Fibroblast of the aortic adventitia (primary cell): ENCODE data around the gene TMPRSS11A. TPM values are rescaled to one million over a fixed set of nuclear protein-coding genes. Genes with fewer than 3 reads are reported as not detected.

Experiments
- DNase-seq: peaks from one replicate; pipeline ENCODE4 v3.0.0-alpha.2; 2010; ENCODE audit warnings: low read depth
- H3K4me3 ChIP-seq: 2 replicates; pipeline ENCODE4 v1.5.1; 2011; ENCODE audit warnings: low read depth, mild to moderate bottlenecking, control low read depth, low read length, moderate library complexity
- total RNA-seq: library from RNA; depleted of rRNA; stranded (reverse); fragments of >200 nt; gene quantifications from 2 replicates; pipeline ENCODE4 v1.2.3, GENCODE V29; 2012; ENCODE audit warnings: low replicate concordance
- TF ChIP-seq, protein P1 (sequence below): IDR thresholded peaks from 2 replicates; pipeline ENCODE4 v1.5.1; 2011; ENCODE audit warnings: mild to moderate bottlenecking, low read length, control low read depth, inconsistent platforms; ENCODE audit not compliant: insufficient read depth

The TMPRSS11A gene
- total RNA-seq, 1 donor: under 0.01 TPM

DNA sequence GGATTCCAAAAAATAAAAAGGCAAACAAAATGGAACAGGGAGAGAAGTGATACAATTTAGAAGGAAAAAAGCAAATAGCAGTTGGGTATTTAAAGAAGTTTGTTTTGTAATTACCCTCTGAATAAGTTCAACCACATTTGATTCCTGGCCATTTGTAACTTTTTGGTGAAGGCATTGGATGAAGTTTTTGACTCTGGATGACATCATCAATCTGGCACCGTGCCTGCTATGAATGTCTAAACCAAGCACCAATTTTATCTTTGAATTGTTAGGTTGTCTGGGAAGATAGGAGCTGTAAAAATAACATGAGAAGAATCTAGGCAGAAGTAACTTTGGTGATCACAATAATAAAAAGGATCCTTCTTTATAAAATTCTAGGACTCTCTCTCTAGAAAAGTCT is 29.5 kb downstream of the TMPRSS11A start:
- TF ChIP-seq, protein P1, sequence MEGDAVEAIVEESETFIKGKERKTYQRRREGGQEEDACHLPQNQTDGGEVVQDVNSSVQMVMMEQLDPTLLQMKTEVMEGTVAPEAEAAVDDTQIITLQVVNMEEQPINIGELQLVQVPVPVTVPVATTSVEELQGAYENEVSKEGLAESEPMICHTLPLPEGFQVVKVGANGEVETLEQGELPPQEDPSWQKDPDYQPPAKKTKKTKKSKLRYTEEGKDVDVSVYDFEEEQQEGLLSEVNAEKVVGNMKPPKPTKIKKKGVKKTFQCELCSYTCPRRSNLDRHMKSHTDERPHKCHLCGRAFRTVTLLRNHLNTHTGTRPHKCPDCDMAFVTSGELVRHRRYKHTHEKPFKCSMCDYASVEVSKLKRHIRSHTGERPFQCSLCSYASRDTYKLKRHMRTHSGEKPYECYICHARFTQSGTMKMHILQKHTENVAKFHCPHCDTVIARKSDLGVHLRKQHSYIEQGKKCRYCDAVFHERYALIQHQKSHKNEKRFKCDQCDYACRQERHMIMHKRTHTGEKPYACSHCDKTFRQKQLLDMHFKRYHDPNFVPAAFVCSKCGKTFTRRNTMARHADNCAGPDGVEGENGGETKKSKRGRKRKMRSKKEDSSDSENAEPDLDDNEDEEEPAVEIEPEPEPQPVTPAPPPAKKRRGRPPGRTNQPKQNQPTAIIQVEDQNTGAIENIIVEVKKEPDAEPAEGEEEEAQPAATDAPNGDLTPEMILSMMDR: no peak
- DNase-seq: peak; percentile 50
- H3K4me3 ChIP-seq: no peak overlapping the region

DNA sequence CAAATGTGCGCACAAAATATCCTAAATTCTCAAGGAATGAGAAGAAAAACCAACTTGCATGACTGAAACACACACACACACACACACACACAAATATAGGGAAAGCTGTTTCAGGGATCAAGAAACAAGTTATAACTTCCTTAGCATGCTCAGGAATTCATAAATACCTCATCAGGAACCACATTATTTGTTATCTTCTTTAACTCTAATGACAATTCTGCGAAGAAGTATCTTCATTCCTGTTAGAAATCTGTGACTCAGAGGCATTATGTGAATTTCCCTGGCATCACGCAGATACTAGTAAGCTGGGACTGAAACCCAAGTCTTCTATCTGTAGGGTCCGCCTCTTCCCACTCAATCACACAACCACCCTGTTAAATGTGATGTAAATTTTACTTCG is 30.3 kb downstream of the TMPRSS11A start:
- DNase-seq: no peak
- TF ChIP-seq, protein P1: no peak
- H3K4me3 ChIP-seq: no peak overlapping the region

DNA sequence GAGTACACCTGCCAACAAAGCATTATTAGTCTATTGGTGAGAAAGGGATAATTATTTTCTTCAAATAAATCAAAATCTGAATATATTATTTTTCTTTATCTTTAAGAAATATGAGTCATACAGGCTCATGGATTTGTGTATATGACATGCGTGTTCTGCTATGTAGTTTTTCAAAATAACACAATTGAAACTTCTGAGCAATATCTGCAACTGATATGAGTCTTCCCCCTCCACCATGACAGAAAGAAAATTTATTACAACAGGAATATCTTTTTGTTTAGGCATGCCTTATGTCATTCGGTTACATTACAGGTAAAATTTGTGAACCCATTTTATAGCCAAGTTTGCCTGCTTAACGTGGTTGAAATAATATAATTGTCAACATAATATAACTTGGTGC is 32.0 kb downstream of the TMPRSS11A start:
- DNase-seq: no peak
- TF ChIP-seq, protein P1: no peak
- no peak overlapping the region for H3K4me3 ChIP-seq

DNA sequence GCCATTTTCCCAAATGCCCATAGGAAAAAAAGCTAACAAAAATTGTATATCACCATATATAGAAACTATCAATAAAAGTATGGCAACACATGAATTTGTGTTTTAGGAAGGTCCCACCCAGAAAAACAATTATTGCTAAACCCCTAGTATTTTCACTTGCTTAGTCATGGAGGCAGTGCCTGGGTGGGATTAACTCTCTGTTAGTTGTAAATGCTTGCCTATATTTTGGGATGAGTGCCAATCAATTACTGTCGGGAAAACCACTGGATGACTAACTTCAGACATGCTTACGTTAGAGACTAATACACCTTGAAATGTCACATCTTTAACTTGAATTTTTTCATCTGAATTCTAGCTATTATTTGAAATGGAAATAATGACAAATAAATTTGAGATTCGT is 33.9 kb downstream of the TMPRSS11A start:
- TF ChIP-seq, protein P1: no peak
- DNase-seq: peak; percentile 33
- no peak overlapping the region for H3K4me3 ChIP-seq

DNA sequence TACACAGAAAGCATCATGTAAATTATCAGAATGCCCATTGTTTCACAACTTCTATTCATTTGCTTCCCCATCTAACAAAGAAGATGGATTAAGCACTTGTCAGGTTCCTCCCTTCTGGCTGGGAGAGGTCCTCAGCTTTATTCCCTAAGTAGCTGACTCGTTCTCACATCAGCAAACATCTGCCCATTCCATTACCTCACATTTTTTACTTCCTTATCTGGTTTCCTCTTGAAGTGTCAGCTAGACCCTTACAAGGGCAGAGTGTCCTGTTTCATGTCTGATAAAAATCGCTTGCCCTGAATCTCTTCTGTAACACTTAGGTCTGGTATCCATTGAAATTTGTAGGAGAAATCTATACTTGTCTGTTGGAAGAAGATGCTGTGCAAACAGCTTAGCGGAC is 34.7 kb downstream of the TMPRSS11A start:
- no peak overlapping the region for H3K4me3 ChIP-seq
- peak; percentile 22 for DNase-seq
- TF ChIP-seq, protein P1: no peak

DNA sequence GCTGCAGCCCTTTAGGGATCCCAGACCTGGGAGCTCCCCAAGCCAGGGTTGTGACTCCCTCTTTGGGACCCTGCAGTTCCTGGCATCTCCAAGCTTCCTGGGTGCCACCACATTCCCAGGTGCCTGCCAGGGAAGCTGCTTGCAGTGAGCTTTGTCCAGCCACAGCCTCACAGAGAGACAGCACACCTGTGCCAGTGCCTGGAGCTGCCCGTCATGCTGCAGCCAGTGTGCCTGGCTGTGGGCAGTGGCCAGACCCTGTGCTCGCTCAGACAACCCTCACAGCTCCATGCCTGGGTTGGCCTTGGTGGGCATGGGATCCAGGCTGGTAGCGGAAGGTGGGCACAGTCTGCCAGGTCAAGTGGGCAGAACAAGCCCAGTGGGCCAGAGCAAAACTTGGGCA is 36.0 kb downstream of the TMPRSS11A start:
- no peak overlapping the region for H3K4me3 ChIP-seq
- TF ChIP-seq, protein P1: no peak
- DNase-seq: no peak

DNA sequence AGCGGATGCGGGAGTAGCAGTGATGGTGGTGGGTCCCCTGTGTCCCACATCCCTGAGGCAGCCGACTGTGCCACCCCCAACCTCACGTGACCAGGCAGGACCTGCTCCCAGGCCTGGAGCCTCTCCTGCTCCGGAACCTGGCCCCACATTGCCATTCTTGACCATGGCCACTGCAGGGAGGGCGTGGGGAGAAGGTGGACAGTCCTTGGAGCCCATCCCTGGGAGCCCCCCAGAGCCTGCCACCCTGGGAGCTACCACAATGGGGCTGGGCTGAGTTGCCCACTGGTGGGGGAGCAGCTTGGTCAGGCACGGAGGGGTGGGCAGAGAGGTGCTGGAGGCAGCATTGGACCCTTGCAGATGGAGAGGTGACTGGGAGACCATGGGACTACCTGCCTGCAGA is 36.8 kb downstream of the TMPRSS11A start:
- no peak for DNase-seq
- no peak overlapping the region for H3K4me3 ChIP-seq
- TF ChIP-seq, protein P1: no peak
